ENCODE data around the gene FKBP4.
"Not testable (repeated sequence)": the region's sequence is repeated elsewhere in the genome, so short reads cannot be mapped to it uniquely, and the experiment has no call there.

Gene FKBP4, protein sequence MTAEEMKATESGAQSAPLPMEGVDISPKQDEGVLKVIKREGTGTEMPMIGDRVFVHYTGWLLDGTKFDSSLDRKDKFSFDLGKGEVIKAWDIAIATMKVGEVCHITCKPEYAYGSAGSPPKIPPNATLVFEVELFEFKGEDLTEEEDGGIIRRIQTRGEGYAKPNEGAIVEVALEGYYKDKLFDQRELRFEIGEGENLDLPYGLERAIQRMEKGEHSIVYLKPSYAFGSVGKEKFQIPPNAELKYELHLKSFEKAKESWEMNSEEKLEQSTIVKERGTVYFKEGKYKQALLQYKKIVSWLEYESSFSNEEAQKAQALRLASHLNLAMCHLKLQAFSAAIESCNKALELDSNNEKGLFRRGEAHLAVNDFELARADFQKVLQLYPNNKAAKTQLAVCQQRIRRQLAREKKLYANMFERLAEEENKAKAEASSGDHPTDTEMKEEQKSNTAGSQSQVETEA

GRCh38 chr12:2794736-2795289 is at the start of gene FKBP4:
TSS of gene FKBP4 (plus strand) at chr12:2794970. CDS start at chr12:2795140, 170 bp downstream.
- DNase-seq, result peak; percentile 93

GRCh38 chr12:2745655-2746054 is 49.1 kb upstream of the FKBP4 start:
- DNase-seq, result no peak

DNA sequence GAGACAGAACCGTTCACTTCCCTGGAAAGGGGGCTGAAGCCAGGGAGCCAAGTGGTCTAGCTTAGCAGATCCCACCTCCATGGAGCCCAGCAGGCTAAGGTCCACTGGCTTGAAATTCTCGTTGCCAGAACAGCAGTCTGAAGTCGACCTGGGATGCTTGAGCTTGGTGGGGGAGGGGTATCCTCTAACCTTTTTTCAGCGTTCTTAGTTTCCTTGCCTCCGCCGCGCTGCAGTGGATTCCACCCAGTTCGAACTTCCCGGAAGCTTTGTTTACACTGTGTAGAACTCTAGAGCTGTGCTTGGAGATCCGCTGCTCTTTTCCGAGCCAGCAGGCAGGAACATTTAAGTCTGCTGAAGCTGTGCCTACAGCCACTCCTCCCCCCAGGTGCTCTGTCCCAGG is 45.2 kb upstream of the FKBP4 start:
- DNase-seq, result no peak

DNA sequence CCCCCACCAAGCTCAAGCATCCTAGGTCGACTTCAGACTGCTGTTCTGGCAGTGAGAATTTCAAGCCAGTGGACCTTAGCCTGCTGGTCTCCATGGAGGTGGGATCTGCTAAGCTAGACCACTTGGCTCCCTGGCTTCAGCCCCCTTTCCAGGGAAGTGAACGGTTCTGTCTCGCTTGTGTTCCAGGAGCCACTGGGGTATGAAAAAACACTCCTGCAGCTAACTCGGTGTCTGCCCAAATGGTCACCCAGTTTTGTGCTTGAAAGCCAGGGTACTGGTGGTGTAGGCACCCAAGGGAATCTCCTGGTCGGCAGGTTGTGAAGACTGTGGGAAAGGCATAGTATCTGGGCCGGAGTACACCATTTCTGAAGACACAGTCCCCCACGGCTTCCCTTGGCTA is 44.6 kb upstream of the FKBP4 start:
- no peak for DNase-seq

DNA sequence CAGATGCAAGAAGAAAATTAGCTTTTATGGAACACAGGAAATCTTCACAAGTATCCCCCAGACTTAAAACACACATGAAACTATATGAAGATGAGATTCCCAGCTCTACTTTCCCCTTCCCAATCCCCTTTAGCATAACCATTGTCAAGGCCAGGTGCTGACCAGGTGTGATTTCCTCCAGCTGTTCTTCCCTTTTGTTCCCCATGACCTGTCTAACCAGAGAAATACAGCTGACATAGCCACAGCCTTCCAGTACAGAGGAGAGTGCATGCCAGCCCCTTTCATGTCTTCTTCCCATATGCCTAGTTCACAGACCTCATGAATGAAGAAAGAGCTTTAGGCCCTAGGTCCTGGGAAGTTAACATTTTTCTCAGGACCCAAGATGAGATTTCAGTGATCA is 43.5 kb upstream of the FKBP4 start:
- DNase-seq, result no peak

DNA sequence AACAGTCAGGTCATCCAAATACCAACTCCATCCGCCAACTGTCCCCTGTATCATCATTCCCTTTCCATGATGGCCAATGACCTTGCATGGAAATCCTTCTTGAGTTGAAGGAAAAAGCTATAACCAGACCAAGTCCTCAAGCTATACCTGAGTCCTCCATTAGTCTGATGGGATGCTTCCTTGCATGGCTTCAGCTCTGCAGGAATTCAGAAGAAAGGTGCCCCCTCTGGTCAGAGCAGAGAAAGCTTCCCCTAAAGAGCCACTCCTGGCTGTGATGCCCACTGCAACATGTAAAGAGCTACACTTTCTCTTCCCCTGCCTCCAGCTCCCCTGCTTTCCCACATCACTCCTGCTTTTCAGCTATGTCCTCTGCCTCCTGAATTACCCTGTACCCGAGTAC is 43.1 kb upstream of the FKBP4 start:
- DNase-seq, result no peak

DNA sequence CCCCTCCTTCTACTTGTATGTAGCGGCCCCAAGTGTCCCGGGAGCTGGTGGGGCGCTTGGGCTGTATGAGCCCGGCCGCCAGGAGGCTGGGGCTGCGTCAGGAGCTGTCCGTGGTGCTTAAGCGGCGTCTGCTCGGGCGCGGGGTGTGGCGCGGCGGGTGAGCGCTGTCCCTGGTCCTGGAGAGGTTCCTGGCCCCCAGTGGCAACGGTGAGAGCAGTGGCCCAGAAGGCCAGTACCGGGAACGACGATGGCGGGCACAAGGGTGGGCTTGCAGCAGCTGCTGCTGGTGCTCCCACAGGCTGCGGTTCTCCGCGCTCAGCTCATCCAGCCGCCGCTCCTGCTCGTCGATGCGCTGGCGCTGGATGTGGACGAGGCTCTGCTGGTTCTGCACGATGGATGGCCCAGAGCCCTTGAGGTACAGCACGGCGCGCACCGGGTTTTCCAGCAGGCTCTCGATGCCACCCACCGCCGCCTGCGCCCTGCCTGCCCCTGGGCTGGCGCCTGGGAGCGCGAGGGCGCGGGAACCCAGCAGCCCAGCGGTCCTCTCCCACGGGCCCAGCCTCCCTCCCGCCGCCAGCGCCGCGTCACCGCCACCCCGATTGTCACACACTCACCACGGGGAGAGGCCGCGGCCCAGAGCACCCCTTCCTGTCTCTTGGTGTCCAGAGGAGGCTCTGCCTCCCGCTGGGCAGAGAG is 41.9 kb upstream of the FKBP4 start:
- peak; percentile 73 for DNase-seq

DNA sequence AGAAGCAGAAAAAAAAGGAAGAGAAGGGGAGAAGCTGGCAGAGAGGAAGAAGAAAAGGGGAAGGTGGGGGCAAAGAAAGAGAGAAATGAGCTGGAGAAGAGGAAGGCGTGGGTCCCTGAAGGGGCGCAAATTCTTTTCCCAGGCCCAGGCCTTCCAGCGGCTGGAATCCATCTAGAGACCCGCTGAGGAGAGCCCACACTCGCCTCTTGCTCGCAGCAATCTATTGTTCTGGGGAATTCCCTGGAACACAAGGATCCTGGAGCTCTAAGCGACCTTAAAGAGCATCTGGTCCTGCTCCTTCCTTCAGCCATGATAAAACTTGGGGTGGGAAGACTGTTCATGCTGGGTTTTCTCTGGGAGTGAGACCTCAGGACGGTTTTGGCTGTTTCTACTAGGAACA is 41.2 kb upstream of the FKBP4 start:
- no peak for DNase-seq

GRCh38 chr12:2754208-2754607 is 40.6 kb upstream of the FKBP4 start:
- no peak for DNase-seq

DNA sequence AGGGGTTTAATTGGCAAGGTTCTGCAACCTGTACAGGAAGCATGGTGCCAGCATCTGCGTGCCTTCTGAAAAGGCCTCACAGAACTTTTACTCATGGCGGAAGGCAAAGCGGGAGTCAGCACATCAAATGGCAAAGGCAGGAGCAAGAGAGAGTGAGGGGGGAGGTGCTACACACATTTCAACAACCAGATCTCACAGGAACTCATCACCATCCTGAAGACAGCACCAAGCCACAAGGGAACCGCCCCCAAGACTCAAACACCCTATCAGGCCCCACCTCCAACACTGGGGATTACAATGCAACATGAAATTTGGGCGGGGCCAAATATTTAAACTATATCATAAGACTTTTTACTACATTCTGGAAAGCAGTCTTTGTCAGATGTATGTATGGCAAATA is 38.0 kb upstream of the FKBP4 start:
- DNase-seq, result no peak

DNA sequence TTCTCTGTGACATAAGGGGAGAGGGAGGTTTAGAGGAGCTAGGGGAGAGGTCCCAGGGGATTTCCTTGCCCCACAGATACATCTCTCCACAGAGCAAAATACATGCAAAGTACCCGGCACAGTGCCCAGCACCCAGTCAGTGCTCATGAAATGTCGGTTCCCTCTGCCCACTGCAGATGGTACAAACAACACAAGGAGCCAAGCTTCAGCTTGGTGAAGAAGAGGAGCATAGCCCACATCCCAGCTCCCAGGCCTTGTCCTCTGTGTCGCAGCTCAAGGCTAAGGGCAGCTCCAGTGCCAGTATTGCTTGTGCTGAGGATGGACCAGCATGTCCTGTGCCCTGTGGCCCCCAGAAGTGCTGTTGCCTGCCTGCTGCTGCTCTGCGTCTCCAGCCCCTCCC is 35.0 kb upstream of the FKBP4 start:
- no peak for DNase-seq

- no peak for DNase-seq
Observed at GRCh38 chr12:2764398-2764797, 30.4 kb upstream of the FKBP4 start.

DNA sequence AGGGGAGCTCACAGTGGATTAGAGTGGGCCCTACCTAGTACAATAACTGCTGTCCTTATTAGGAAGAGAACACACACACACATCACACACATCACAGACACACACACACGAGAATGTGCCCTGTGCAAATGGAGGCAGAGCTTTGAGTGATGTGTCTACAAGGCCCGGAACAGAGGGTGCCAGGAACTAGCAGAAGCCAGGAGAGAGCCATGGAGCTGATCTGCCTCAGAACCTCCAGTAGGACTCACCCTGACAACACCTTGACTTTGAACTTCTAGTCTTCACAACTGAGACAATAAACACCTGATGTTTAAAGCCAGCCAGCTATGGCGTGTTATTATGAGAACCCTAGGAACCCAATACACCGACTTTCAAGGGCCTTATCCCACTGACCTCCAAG is 29.7 kb upstream of the FKBP4 start:
- no peak for DNase-seq

DNA sequence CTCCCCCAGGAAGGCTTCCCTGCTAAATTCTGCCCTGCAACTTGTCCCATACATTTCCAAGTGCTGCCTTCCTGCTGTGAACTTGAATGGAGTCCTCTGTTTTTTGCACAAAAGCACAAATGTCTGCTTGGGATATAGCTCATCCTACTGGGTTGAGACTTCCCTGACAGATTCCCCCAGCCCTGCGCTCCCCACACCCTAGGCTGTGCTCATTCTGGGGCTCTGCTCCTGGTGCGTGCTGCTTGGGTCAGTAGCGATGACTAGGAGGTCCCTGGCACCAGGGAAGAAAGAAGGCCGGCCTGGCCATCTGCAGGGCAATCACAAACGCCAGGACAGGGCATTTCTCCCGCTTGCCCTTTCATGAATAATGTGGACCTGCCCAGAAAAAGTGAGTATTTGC is 29.2 kb upstream of the FKBP4 start:
- DNase-seq, result no peak

DNA sequence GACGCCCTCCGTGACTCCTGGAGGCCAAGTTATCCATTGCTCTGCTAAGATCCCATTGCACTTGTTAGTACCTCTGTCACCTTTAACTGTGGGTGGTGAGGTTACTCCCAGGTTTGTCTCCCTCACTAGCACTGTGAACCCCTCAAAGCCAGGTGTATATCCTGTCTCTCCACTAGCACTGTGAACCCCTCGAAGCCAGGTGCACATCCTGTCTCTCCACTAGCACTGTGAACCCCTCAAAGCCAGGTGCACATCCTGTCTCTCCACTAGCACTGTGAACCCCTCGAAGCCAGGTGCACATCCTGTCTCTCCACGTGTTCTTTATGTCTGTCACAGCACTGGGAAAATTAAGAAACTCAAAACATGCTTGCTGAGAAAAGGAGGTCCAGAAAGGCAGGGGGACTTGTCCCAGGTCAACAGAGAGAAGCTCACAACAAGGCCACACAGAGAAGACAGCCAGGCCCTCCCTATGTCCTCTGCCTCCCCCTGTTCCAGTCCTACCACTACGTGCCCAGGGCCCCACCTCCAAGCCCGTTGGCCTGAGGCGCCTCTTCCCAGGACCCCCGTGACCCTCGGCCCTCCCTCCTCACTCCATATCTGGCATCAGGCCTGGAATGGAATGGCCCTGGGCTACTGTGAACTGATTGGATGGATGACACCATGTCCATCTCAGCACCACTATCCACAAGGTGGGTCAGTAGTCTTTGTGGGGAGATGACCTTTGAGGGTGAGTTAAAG is 26.4 kb upstream of the FKBP4 start:
- no peak for DNase-seq

- no peak for DNase-seq
Observed at GRCh38 chr12:2769866-2770533, 24.8 kb upstream of the FKBP4 start.

DNA sequence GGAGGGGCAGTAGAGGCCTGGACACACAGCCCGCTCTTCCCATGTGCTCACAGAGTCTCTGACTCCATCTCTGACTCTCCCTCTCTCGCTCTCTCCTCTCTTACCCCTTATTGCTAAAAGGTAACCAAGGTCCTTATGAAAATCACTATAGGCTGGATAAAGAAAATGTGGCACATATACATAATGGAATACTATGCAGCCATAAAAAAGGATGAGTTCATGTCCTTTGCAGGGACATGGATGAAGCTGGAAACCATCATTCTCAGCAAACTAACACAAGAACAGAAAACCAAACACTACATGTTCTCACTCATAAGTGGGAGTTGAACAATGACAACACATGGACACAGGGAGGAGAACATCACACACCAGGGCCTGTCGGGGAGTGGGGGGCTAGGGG is 24.2 kb upstream of the FKBP4 start:
- not testable (repeated sequence) for DNase-seq

GRCh38 chr12:2772370-2772769 is 22.4 kb upstream of the FKBP4 start:
- no peak for DNase-seq

- no peak for DNase-seq
Observed at GRCh38 chr12:2773199-2773875, 21.4 kb upstream of the FKBP4 start.

DNA sequence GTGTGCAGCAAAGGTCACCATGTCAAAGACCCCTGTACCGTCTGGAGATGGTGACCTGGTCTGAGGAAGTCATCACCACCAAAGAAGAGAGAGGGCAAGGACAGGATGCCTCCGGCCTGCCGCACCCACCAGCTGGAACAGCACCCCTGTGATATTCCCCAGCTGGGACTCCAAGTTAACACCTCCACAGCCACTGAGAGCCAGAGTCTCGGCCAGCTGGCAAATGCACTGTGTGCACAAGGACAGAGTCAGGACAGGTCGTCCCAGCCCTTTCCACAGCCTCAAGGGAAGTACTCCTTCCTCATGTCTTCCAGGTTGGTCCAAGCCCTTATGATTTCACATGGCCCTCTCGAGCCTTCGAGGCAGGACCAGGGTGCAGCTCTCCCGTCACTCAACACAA is 19.3 kb upstream of the FKBP4 start:
- no peak for DNase-seq

DNA sequence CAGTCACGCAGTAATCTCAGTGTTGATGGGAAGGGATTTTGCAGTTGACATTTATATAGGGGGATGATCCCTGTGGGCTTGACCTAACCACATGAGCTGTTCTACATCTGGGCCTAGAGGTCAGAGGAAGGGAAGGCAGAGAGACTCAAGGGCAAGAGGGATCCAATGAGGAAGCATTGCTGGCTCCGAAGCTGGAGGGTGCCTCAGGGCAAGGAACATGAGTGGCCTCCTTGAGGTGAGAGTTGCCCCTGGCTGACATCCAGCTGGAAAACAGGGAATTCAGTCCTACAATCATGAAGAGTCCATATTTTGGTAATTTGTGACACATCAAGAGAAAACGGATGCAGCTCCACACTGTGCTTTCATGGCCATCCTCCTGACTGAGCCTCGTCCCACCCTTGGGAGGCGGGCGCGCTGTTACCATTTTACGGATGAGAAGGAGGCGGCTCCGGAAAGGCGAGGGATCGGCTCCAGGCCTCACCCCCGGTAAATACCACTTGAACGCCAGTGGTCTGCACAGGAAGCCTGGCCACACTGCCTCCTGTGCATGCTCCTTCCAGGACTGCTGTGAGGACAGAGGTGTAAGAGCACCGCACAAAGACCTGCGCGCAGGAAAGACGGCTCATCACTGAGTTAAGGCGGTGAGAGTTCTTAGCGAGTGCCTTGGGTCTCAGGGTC is 18.5 kb upstream of the FKBP4 start:
- DNase-seq, result no peak

GRCh38 chr12:2779281-2779680 is 15.5 kb upstream of the FKBP4 start:
- DNase-seq, result no peak
